Central memory CD8-positive, alpha-beta T cell (primary cell): Measurements from ENCODE around the gene TMEM229A.
"Not testable (repeated sequence)": the region's sequence is repeated elsewhere in the genome, so short reads cannot be mapped to it uniquely, and the experiment has no call there.

Source experiments
- ATAC-seq: fragments of 150-1000 bp; cut with Tn5 transposase; replicated peaks from 2 replicates; pipeline ENCODE4 v1.10.0; 2022; ENCODE audit warnings: mild to moderate bottlenecking, moderate FRiP score, moderate number of reproducible peaks; ENCODE audit not compliant: poor library complexity, severe bottlenecking; ENCODE audit errors: extremely low read depth
- DNase-seq, 2 donors: peaks; one replicate each; pipeline ENCODE4 v3.0.0; 2021; ENCODE audit warnings: low spot score in 2 of 2
- H3K27ac Mint-ChIP-seq: one replicate; pipeline ENCODE4 v1.8.0; 2022; ENCODE audit warnings: low read depth, mild to moderate bottlenecking, moderate library complexity, mixed read lengths
- H3K27me3 Mint-ChIP-seq: one replicate; pipeline ENCODE4 v1.8.0; 2022; ENCODE audit warnings: mixed read lengths
- H3K36me3 Mint-ChIP-seq: one replicate; pipeline ENCODE4 v1.8.0; 2022; ENCODE audit warnings: mild to moderate bottlenecking, moderate library complexity, mixed read lengths; ENCODE audit not compliant: insufficient read depth
- H3K4me1 Mint-ChIP-seq: one replicate; pipeline ENCODE4 v1.8.0; 2022; ENCODE audit warnings: mixed read lengths
- H3K4me3 Mint-ChIP-seq: one replicate; pipeline ENCODE4 v1.8.0; 2022; ENCODE audit warnings: mild to moderate bottlenecking, moderate library complexity, mixed read lengths
- H3K9me3 Mint-ChIP-seq: one replicate; pipeline ENCODE4 v1.8.0; 2022; ENCODE audit warnings: mixed read lengths

Gene TMEM229A

GRCh38 chr7:124029396-124030188, 3.3 kb downstream of the TMEM229A start:
- peaks cover 42% of the 10 kb centered on the region for H3K27me3 Mint-ChIP-seq
- peaks cover 2% of the 10 kb centered on the region for H3K36me3 Mint-ChIP-seq
- ATAC-seq (no peak), DNase-seq (no peak)
- H3K9me3 Mint-ChIP-seq = no peaks in the 10 kb centered on the region
- H3K4me3 Mint-ChIP-seq = no peak overlapping the region
- no peak overlapping the region for H3K27ac Mint-ChIP-seq
- peaks cover 4% of the 10 kb centered on the region for H3K4me1 Mint-ChIP-seq

- no peak for DNase-seq
Observed at GRCh38 chr7:124027236-124027635, 5.6 kb downstream of the TMEM229A start.

GRCh38 chr7:124024329-124024728, 8.5 kb downstream of the TMEM229A start:
- not testable (repeated sequence) for H3K4me3 Mint-ChIP-seq, H3K27ac Mint-ChIP-seq, H3K36me3 Mint-ChIP-seq, H3K4me1 Mint-ChIP-seq, DNase-seq, H3K9me3 Mint-ChIP-seq, ATAC-seq, H3K27me3 Mint-ChIP-seq

More at GRCh38 chr7:124027236-124027635, 5.6 kb downstream of the TMEM229A start:
- H3K36me3 Mint-ChIP-seq = peaks cover 2% of the 10 kb centered on the region
- ATAC-seq = no peak
- H3K4me1 Mint-ChIP-seq = peaks cover 4% of the 10 kb centered on the region
- no peak overlapping the region for H3K27ac Mint-ChIP-seq
- H3K27me3 Mint-ChIP-seq = peaks cover 27% of the 10 kb centered on the region
- no peak overlapping the region for H3K4me3 Mint-ChIP-seq
- H3K9me3 Mint-ChIP-seq = no peaks in the 10 kb centered on the region

- Mint-ChIP-seq H3K9me3 (peaks cover 7% of the 10 kb centered on the region), H3K27ac (no peak overlapping the region), H3K4me3 (no peak overlapping the region), H3K27me3 (no peaks in the 10 kb centered on the region), H3K36me3 (peaks cover 2% of the 10 kb centered on the region), H3K4me1 (no peaks in the 10 kb centered on the region)
- ATAC-seq = no peak
- no peak for DNase-seq
Observed at GRCh38 chr7:124022551-124022950, 10.3 kb downstream of the TMEM229A start.

GRCh38 chr7:124020060-124020459, 12.8 kb downstream of the TMEM229A start:
- H3K36me3 Mint-ChIP-seq = no peaks in the 10 kb centered on the region
- no peaks in the 10 kb centered on the region for H3K27me3 Mint-ChIP-seq
- peaks cover 7% of the 10 kb centered on the region for H3K9me3 Mint-ChIP-seq
- DNase-seq (no peak), ATAC-seq (no peak)
- H3K4me1 Mint-ChIP-seq = no peaks in the 10 kb centered on the region
- H3K4me3 Mint-ChIP-seq = no peak overlapping the region
- no peak overlapping the region for H3K27ac Mint-ChIP-seq

- no peaks in the 10 kb centered on the region for H3K4me1 Mint-ChIP-seq
Observed at GRCh38 chr7:124013306-124013705, 19.6 kb downstream of the TMEM229A start.

GRCh38 chr7:124012864-124013263, 20.0 kb downstream of the TMEM229A start:
- no peaks in the 10 kb centered on the region for H3K4me1 Mint-ChIP-seq
- H3K9me3 Mint-ChIP-seq = peaks cover 5% of the 10 kb centered on the region
- no peak overlapping the region for H3K27ac Mint-ChIP-seq
- H3K27me3 Mint-ChIP-seq = no peaks in the 10 kb centered on the region
- no peak for DNase-seq
- H3K36me3 Mint-ChIP-seq = no peaks in the 10 kb centered on the region
- no peak for ATAC-seq
- no peak overlapping the region for H3K4me3 Mint-ChIP-seq

More at GRCh38 chr7:124013306-124013705, 19.6 kb downstream of the TMEM229A start:
- Mint-ChIP-seq H3K36me3 (no peaks in the 10 kb centered on the region), H3K9me3 (peaks cover 5% of the 10 kb centered on the region), H3K4me3 (no peak overlapping the region), H3K27ac (no peak overlapping the region), H3K27me3 (no peaks in the 10 kb centered on the region)
- no peak for DNase-seq
- no peak for ATAC-seq

- no peak overlapping the region for H3K27ac Mint-ChIP-seq
- ATAC-seq (no peak), DNase-seq (no peak)
- no peaks in the 10 kb centered on the region for H3K36me3 Mint-ChIP-seq
- no peak overlapping the region for H3K4me3 Mint-ChIP-seq
- peaks cover 11% of the 10 kb centered on the region for H3K9me3 Mint-ChIP-seq
- H3K4me1 Mint-ChIP-seq = no peaks in the 10 kb centered on the region
- H3K27me3 Mint-ChIP-seq = no peaks in the 10 kb centered on the region
Observed at GRCh38 chr7:124009321-124009720, 23.5 kb downstream of the TMEM229A start.

GRCh38 chr7:124008296-124008695, 24.6 kb downstream of the TMEM229A start:
- not testable (repeated sequence) for H3K27ac Mint-ChIP-seq, H3K36me3 Mint-ChIP-seq, H3K4me1 Mint-ChIP-seq, H3K4me3 Mint-ChIP-seq, H3K9me3 Mint-ChIP-seq, ATAC-seq, DNase-seq, H3K27me3 Mint-ChIP-seq

- DNase-seq = no peak
- ATAC-seq = no peak
- Mint-ChIP-seq H3K4me1 (no peaks in the 10 kb centered on the region), H3K27me3 (no peaks in the 10 kb centered on the region), H3K9me3 (peaks cover 17% of the 10 kb centered on the region), H3K27ac (no peak overlapping the region), H3K36me3 (no peaks in the 10 kb centered on the region), H3K4me3 (no peak overlapping the region)
Observed at GRCh38 chr7:123999703-124000102, 33.2 kb downstream of the TMEM229A start.

- DNase-seq (no peak), ATAC-seq (no peak)
- H3K4me1 Mint-ChIP-seq = no peaks in the 10 kb centered on the region
- no peak overlapping the region for H3K27ac Mint-ChIP-seq
- H3K27me3 Mint-ChIP-seq = no peaks in the 10 kb centered on the region
- peaks cover 17% of the 10 kb centered on the region for H3K9me3 Mint-ChIP-seq
- H3K4me3 Mint-ChIP-seq = no peak overlapping the region
- H3K36me3 Mint-ChIP-seq = no peaks in the 10 kb centered on the region
Observed at GRCh38 chr7:123998921-123999320, 33.9 kb downstream of the TMEM229A start.

- Mint-ChIP-seq H3K36me3 (no peaks in the 10 kb centered on the region), H3K4me3 (no peak overlapping the region), H3K4me1 (no peaks in the 10 kb centered on the region), H3K27me3 (no peaks in the 10 kb centered on the region), H3K27ac (no peak overlapping the region), H3K9me3 (peaks cover 17% of the 10 kb centered on the region)
- no peak for DNase-seq
- ATAC-seq = no peak
Observed at GRCh38 chr7:123996327-123996625, 36.6 kb downstream of the TMEM229A start.

GRCh38 chr7:123995617-123996326, 37.1 kb downstream of the TMEM229A start:
- no peaks in the 10 kb centered on the region for H3K4me1 Mint-ChIP-seq

More at GRCh38 chr7:123995617-123996326, 37.1 kb downstream of the TMEM229A start:
- no peak overlapping the region for H3K27ac Mint-ChIP-seq
- H3K27me3 Mint-ChIP-seq = no peaks in the 10 kb centered on the region
- no peaks in the 10 kb centered on the region for H3K36me3 Mint-ChIP-seq
- ATAC-seq (no peak), DNase-seq (no peak)
- H3K9me3 Mint-ChIP-seq = peaks cover 17% of the 10 kb centered on the region
- H3K4me3 Mint-ChIP-seq = no peak overlapping the region
